Stomach smooth muscle (tissue), 2 donors: ENCODE measurements around the gene TIMM17B.
A peak's percentile ranks its signal among the peaks of the same experiment; 100 is the strongest.

Experiments
- H3K27ac ChIP-seq: one replicate; pipeline ENCODE4 v1.7.0; 2013; ENCODE audit warnings: mild to moderate bottlenecking, low read length, inconsistent platforms
- H3K27me3 ChIP-seq, 2 donors: one replicate each; pipeline ENCODE4 v1.7.0; 2013; ENCODE audit warnings: low read length in 2 of 2; ENCODE audit not compliant: insufficient read depth in 2 of 2, control insufficient read depth in 1 of 2
- H3K36me3 ChIP-seq, 2 donors: one replicate each; pipeline ENCODE4 v1.7.0; 2013; ENCODE audit warnings: low read length in 2 of 2; ENCODE audit not compliant: control insufficient read depth in 2 of 2, insufficient read depth in 2 of 2
- H3K4me1 ChIP-seq: one replicate; pipeline ENCODE4 v1.7.0; 2013; ENCODE audit warnings: low read length; ENCODE audit not compliant: control insufficient read depth, insufficient read depth
- H3K4me3 ChIP-seq, 2 donors: one replicate each; pipeline ENCODE4 v1.7.0; 2013; ENCODE audit warnings: low read length in 2 of 2
- H3K9ac ChIP-seq, 2 donors: one replicate each; pipeline ENCODE4 v1.7.0; 2013; ENCODE audit warnings: low read length in 2 of 2, mild to moderate bottlenecking in 1 of 2
- H3K9me3 ChIP-seq, 2 donors: one replicate each; pipeline ENCODE4 v1.7.0; 2013; ENCODE audit warnings: low read length in 2 of 2; ENCODE audit not compliant: control insufficient read depth in 2 of 2
- donor health status: healthy.
- donor health status: Pancreatic carcinoma.

TIMM17B gene

DNA sequence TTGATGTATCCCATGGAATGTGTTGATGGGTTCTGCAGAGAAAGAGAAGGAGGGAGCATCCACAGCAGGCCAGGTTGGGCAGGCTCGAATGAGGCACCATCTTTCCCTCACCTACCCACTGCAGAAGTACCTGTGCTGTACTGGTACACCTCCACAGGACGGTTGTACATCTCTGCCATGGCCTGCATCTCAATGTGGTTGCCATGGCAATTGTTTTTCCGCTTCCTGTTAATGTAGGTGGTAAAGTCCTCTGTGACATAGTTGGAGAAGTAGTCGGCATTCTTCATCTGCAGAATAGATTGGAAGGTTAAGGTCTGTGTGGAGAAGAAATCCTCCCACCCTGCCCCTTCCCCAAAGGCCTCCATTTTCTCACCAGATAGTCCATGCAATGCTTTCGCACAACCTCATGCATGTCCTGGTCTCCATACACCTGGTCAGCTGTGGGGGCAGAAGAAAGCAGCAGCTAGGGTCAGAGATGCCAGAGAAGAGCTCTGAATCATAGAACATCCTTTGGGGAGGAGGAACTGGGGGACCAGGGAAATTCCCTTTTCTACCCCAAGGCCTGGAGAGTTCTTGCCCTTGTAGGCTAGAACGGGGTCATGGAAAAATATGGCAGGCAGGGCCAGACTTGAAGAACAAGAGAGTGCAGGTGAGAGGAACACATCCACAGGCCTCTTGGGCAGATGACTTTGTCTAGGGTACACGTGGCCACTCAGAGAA lies 37.2 kb upstream of the TIMM17B start:
- H3K4me1 ChIP-seq, result peaks cover 4% of the 10 kb centered on the region
- H3K9ac ChIP-seq, result no peak overlapping the region
- no peak overlapping the region for H3K4me3 ChIP-seq
- no peak overlapping the region for H3K27ac ChIP-seq
- peaks cover 0 to 8% of the 10 kb centered on the region in 2 donors for H3K27me3 ChIP-seq
- H3K36me3 ChIP-seq, result peaks cover 11 to 12% of the 10 kb centered on the region in 2 donors
- H3K9me3 ChIP-seq, result no peaks in the 10 kb centered on the region

DNA sequence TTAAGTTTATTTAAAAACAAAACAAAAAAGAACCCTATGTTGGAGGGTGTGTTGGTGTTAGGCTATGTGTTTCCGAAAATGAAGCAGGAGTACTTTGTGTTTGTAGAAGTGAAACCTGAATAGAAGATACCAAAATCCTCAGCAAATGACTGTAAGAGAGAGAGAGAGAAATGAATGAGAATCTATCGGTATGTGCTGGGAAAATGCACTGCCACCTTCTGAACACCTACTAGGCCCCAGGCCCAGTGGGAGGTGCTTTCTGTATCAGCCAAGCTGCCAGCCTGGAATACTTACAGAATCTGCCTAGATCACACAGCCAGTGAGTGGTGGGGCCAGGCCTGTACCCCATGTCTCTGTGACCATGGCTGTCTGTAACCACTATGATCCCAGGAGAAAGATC lies 36.2 kb upstream of the TIMM17B start:
- peaks cover 4% of the 10 kb centered on the region for H3K4me1 ChIP-seq
- H3K27ac ChIP-seq, result no peak overlapping the region
- H3K9ac ChIP-seq, result no peak overlapping the region
- H3K27me3 ChIP-seq, result peaks cover 0 to 6% of the 10 kb centered on the region in 2 donors
- H3K4me3 ChIP-seq, result no peak overlapping the region
- H3K9me3 ChIP-seq, result no peaks in the 10 kb centered on the region
- peaks cover 11 to 12% of the 10 kb centered on the region in 2 donors for H3K36me3 ChIP-seq

DNA sequence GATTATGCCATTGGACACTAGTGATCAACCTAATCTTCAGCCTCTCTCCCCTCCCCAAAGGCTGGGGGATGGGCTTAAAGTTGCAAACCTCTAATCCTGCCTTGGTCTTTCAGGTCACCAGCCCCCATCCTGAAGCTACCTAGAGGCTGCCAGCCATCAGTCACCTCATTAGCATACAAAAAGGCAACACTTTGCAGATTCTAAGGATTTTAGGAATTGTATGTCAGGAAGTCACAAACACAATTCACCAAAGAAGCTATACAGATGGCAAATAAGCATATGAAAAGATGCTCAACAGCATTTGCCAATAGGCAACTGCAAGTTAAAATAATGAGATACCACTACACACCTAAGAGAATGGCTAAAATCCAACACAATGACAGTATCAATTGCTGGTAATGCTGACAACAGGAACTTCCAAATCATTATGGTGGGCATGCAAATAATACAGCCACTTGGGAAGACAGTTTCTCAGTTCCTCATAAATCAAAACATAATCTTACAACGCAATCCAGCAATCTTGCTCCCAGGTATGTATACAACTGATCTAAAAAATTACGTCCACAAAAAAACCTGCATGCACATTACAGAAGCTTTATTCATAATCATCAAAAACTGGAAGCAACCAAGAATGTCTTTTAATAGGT lies 30.3 kb upstream of the TIMM17B start:
- Histone ChIP-seq H3K9me3 (no peaks in the 10 kb centered on the region), H3K9ac (no peak overlapping the region), H3K4me3 (no peak overlapping the region), H3K36me3 (peaks cover 12 to 14% of the 10 kb centered on the region in 2 donors), H3K27ac (no peak overlapping the region), H3K4me1 (no peaks in the 10 kb centered on the region), H3K27me3 (peaks cover 0 to 2% of the 10 kb centered on the region in 2 donors)

DNA sequence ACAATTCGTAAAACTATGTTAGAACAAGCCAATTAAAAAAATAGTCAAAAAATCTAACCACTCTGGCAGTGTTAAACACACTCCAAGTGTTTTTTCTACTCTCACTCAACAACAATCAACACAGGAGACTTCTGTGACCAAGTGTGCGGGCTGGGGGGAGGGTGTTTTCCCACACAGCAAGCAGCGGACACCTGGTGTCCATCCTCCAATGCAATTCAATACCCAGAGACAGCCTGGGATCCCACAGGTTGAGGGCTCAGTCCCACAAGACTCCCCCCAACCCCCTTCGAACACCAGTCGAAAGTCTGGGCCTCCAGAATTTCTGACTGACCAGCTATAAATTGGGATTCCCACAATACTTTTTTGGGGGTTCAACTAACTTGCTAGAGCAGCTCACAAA lies 29.6 kb upstream of the TIMM17B start:
- no peak overlapping the region for H3K27ac ChIP-seq
- H3K4me1 ChIP-seq, result no peaks in the 10 kb centered on the region
- no peak overlapping the region for H3K4me3 ChIP-seq
- peaks cover 0 to 4% of the 10 kb centered on the region in 2 donors for H3K27me3 ChIP-seq
- peaks cover 13 to 17% of the 10 kb centered on the region in 2 donors for H3K36me3 ChIP-seq
- no peaks in the 10 kb centered on the region for H3K9me3 ChIP-seq
- H3K9ac ChIP-seq, result no peak overlapping the region

DNA sequence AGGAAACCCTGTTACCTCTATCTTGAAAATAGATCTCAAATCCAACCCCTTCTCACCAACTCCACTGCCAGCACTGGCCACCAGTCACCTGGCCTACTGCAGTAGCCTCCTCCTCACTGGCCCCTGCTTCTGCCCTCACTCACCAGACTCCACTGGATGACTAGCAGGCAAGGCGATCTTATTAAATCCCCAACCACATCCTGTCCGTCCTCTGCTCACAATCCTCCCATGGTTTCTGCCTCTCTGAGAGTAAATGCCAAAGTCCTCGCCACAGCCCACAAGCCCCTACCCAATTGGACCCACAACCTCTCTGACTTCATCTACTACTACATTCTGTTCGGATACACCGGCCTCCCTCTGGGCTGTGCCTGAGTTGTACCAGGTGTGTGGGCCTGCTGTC lies 26.7 kb upstream of the TIMM17B start:
- H3K9me3 ChIP-seq, result no peaks in the 10 kb centered on the region
- H3K4me3 ChIP-seq, result no peak overlapping the region
- H3K27me3 ChIP-seq, result peaks cover 0 to 8% of the 10 kb centered on the region in 2 donors
- H3K36me3 ChIP-seq, result peaks cover 13 to 16% of the 10 kb centered on the region in 2 donors
- H3K27ac ChIP-seq, result no peak overlapping the region
- no peak overlapping the region for H3K9ac ChIP-seq
- peaks cover 7% of the 10 kb centered on the region for H3K4me1 ChIP-seq

DNA sequence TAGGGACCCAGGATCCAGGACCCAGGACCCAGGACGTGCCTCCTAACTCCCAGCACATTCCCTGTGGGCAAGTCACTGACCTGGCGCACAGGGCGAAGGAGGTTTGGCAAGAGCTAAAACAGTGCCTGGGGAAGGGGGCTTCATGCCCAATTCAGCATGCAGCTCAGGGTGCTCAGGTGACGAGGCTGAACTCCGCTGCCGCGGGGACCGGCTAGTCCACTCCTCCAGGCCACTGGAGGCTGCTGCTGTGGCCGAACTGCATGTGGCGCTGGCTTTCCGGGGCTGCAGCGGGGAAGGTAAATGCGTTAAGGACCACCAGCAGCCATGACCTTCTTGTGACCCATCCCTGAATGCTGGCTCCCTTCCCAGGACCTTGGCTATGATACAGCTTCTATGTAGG lies 26.2 kb upstream of the TIMM17B start:
- peaks cover 0 to 8% of the 10 kb centered on the region in 2 donors for H3K27me3 ChIP-seq
- peaks cover 7% of the 10 kb centered on the region for H3K4me1 ChIP-seq
- no peak overlapping the region for H3K9ac ChIP-seq
- no peaks in the 10 kb centered on the region for H3K9me3 ChIP-seq
- no peak overlapping the region for H3K4me3 ChIP-seq
- no peak overlapping the region for H3K27ac ChIP-seq
- H3K36me3 ChIP-seq, result peaks cover 13 to 16% of the 10 kb centered on the region in 2 donors

DNA sequence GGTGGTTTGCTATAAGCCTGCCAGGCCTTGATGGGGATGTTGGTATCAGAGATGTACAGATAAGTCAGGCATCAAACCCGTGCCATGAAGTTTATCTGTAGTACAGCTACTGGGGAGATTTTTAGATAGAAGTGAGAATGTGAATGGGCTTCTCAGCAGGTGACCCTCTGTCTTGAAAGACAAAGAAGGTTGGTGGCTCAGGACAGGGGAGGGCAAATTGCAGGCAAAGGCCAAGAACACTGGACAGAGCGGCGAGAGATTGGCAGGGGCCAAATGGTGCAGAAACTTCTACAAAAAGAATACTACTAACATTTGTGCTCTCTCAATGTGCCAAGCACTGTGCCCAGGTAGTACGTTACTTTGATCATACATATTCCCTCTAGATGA lies 23.1 kb upstream of the TIMM17B start:
- no peak overlapping the region for H3K9ac ChIP-seq
- H3K27ac ChIP-seq, result no peak overlapping the region
- H3K4me1 ChIP-seq, result peaks cover 9% of the 10 kb centered on the region
- peaks cover 13 to 14% of the 10 kb centered on the region in 2 donors for H3K36me3 ChIP-seq
- H3K27me3 ChIP-seq, result peaks cover 0 to 11% of the 10 kb centered on the region in 2 donors
- H3K4me3 ChIP-seq, result no peak overlapping the region
- no peaks in the 10 kb centered on the region for H3K9me3 ChIP-seq

DNA sequence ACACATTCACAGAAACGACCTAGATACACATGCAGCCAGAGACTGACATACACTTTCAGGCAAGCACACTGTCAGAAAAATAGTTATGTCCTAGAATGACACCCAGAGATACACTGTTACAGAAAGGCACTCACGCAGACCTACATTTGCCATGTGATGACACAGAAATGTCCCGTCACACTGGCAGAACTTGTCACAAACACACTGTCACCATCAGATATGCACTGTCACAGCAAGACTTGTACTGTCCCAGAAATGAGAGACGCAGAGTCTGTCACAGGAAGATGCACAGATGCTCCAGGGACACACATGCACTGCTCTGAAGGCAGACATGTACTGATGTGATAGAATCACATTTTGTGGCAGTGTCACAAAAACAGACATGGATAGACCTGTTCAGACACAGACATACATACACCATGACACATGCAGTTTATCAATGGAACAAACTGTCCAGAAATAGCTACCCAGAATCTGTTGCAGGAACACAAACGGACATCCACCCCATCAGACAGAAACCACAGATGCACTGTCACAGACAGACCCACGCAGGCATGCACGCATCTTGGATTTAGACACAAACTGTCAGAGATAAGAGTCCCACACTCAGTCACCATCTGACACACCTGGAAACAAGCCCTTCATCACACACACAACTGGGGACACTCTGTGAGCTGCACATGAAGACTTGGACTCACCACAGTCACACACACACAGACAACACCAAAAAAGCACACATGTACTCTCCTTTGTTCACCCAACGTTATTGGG lies 22.6 kb upstream of the TIMM17B start:
- Histone ChIP-seq H3K36me3 (peaks cover 10 to 12% of the 10 kb centered on the region in 2 donors), H3K4me3 (peak overlapping the region in 1 of 2 donors; percentile 72), H3K4me1 (peaks cover 9% of the 10 kb centered on the region), H3K9ac (peak overlapping the region in 1 of 2 donors; percentile 21), H3K27me3 (peaks cover 0 to 11% of the 10 kb centered on the region in 2 donors), H3K27ac (peak overlapping the region; percentile 80), H3K9me3 (no peaks in the 10 kb centered on the region)

DNA sequence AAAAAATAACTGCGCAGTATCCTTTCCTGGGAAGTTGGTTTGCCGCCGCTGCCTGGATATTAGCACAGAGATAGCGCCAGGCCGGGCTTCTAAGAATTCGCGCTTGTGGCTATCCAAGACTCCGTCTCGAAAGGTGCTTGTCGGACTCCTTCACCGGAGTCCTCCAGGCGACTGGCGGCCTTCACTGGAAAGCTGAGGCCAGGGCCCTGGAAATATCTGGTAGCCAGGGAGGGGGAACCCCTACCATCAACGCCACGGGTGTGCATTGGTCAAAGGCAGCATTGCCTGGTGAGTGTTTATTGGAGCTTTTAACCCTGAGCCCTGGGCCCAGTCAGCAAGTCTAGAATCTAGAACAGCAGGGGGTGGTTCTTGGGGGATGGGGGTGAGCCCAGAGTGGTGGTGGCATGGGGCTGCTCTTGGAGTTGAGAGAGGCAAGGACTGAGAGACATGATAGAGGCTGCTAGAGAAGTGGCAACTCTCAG lies 21.8 kb upstream of the TIMM17B start:
- Histone ChIP-seq H3K36me3 (peaks cover 9 to 16% of the 10 kb centered on the region in 2 donors), H3K4me1 (peaks cover 9% of the 10 kb centered on the region), H3K27me3 (peaks cover 0 to 10% of the 10 kb centered on the region in 2 donors), H3K9me3 (no peaks in the 10 kb centered on the region), H3K9ac (peak overlapping the region; percentile 51 to 55), H3K27ac (peak overlapping the region; percentile 80), H3K4me3 (peak overlapping the region; percentile 55 to 72)

DNA sequence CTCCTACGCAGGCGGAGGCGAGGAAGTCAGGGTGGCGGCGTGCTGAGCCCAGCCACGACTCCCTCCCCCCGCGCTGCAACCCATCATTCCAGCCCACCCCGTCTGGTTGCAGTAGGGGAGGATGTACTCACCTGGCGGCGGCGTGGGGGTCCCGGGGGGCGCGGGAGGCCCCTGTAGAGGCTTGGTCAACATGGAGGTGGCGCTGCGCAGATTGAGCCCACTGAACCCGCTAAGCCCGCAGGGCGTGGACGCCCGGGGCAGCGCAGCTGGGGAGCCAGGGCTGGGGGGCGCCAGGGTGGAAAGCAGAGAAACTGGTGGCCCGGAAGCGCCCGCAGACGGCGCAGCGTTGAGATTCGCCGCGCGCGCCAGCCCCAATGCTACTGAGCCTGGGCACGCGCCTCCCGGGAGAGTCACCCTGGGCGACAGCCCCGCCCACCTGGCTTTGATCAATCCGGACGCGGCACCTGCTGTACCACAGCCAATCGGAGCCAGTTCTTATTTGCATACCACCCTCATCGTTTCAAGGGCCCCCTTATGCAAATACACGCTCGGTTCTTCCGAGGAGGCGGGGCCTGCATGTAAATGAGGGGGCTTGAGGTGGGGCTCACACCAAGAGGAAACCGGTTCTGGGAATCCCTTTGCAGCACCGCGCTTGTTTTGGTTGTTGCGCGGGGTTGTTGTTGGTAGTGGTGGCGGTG lies 21.2 kb upstream of the TIMM17B start, which contains the start of gene PIM2:
Gene PIM2, minus strand, starts transcription at position 382 of the 698 bp plus-strand sequence. Its CDS starts 190 bp downstream, at position 192.
- peak within 1 kb of the TSS; percentile 53 to 55 for H3K9ac ChIP-seq

More for the DNA sequence above, 21.2 kb upstream of the TIMM17B start, which contains the start of gene PIM2:
- H3K4me3 ChIP-seq, result peak within 1 kb of the TSS; percentile 55 to 72
- peaks cover 4 to 16% of the 10 kb centered on the region in 2 donors for H3K36me3 ChIP-seq
- peak within 1 kb of the TSS; percentile 80 for H3K27ac ChIP-seq
- H3K4me1 ChIP-seq, result peaks cover 9% of the 10 kb centered on the region
- no peaks in the 10 kb centered on the region for H3K9me3 ChIP-seq
- peaks cover 0 to 10% of the 10 kb centered on the region in 2 donors for H3K27me3 ChIP-seq
